ENCODE measurements around the gene IQSEC1.

GRCh38 chr3:12982619-12983101 is 90.6 kb downstream of the IQSEC1 start:
- no peak for TF ChIP-seq CTCF (IDR thresholded peaks at IDR 0.05)
- no peak for TF ChIP-seq POLR2A (IDR thresholded peaks at IDR 0.05)
- no peak for TF ChIP-seq POLR2AphosphoS5 (IDR thresholded peaks at IDR 0.05)

Measured in prostate gland (tissue), 2 donors.